Caco-2 (cell line): Measurements from ENCODE around the gene ATP8B1. TPM values are rescaled to one million over a fixed set of nuclear protein-coding genes. Genes with fewer than 3 reads are reported as not detected.

Experiments
- BruUV-seq: library from RNA; stranded (reverse); fragments of 400-500 nt; replicated peaks from 2 replicates; lab custom pipeline; 2021; lab: Mats Ljungman, UMichigan
- CTCF ChIA-PET: fragments of 300-600 bp; sonication (Branson Sonifier 250); formaldehyde crosslinking; loops from one replicate; lab custom pipeline; 2022; ENCODE audit warnings: antibody characterized with exemption; lab: Charles Lee
- POLR2A ChIA-PET: fragments of 300-600 bp; sonication (Branson Sonifier 250); formaldehyde crosslinking; loops from one replicate; lab custom pipeline; 2022; ENCODE audit warnings: antibody characterized with exemption; lab: Charles Lee
- DNase-seq, 2 experiments: peaks; one replicate each; pipeline versions ENCODE4 v3.0.0 to v3.0.0-alpha.2; 2020 to 2022
- H3K27me3 ChIP-seq: replicated peaks from 2 replicates; pipeline ENCODE4 v1.6.0; 2011; ENCODE audit warnings: low read length; ENCODE audit not compliant: control insufficient read depth, insufficient read depth
- H3K36me3 ChIP-seq: 2 replicates; pipeline ENCODE4 v1.5.1; 2011; ENCODE audit warnings: low read length; ENCODE audit not compliant: control insufficient read depth, insufficient read depth
- H3K4me1 ChIP-seq: fragments of 250-450 bp; sonication (Bioruptor Pico); 2 replicates; pipeline ENCODE4 v1.5.1; 2020; ENCODE audit warnings: mild to moderate bottlenecking
- H3K4me3 ChIP-seq: 2 replicates; pipeline ENCODE4 v1.5.1; 2011; ENCODE audit warnings: low read depth, mild to moderate bottlenecking, control low read depth, low read length
- H3K9me3 ChIP-seq: fragments of 250-450 bp; sonication (Bioruptor Pico); 2 replicates; pipeline ENCODE4 v1.5.1; 2020; ENCODE audit warnings: mild to moderate bottlenecking, moderate library complexity
- H3K27ac Mint-ChIP-seq: one replicate; pipeline ENCODE4 v1.8.0; 2022; ENCODE audit warnings: mixed read lengths; ENCODE audit not compliant: unreplicated experiment
- H3K27me3 Mint-ChIP-seq: one replicate; pipeline ENCODE4 v1.8.0; 2022; ENCODE audit warnings: mixed read lengths; ENCODE audit not compliant: insufficient read depth, unreplicated experiment
- H3K36me3 Mint-ChIP-seq: one replicate; pipeline ENCODE4 v1.8.0; 2022; ENCODE audit warnings: mild to moderate bottlenecking, mixed read lengths; ENCODE audit not compliant: insufficient read depth, unreplicated experiment
- H3K4me1 Mint-ChIP-seq: one replicate; pipeline ENCODE4 v1.8.0; 2022; ENCODE audit warnings: low read depth, mixed read lengths; ENCODE audit not compliant: unreplicated experiment
- H3K4me3 Mint-ChIP-seq: one replicate; pipeline ENCODE4 v1.8.0; 2022; ENCODE audit warnings: mild to moderate bottlenecking, moderate library complexity, mixed read lengths; ENCODE audit not compliant: unreplicated experiment
- H3K9me3 Mint-ChIP-seq: one replicate; pipeline ENCODE4 v1.8.0; 2022; ENCODE audit warnings: mixed read lengths; ENCODE audit not compliant: unreplicated experiment
- intact Hi-C: fragments of 100-400 bp; cut with micrococcal nuclease; formaldehyde crosslinking; loops from one replicate; pipeline ENCODE4 v1.10.0; 2022; ENCODE audit not compliant: unreplicated experiment
- total RNA-seq: library from RNA; stranded (reverse); gene quantifications from 2 replicates; pipeline ENCODE4 v1.2.3, GENCODE V29; 2022
- TF ChIP-seq, protein P1 (sequence below), 2 experiments: fragments of 200-600 bp in 1 of 2; IDR thresholded peaks; 1 replicate in 1 of 2; 2 replicates in 1 of 2; pipeline versions ENCODE4 v1.5.1 to v1.8.0; 2011 to 2022; ENCODE audit warnings: antibody characterized with exemption in 1 of 2, control low read depth in 1 of 2, inconsistent platforms in 1 of 2, low read depth in 1 of 2, low read length in 1 of 2, mild to moderate bottlenecking in 1 of 2, moderate library complexity in 1 of 2; ENCODE audit not compliant: insufficient read depth in 1 of 2, severe bottlenecking in 1 of 2, unreplicated experiment in 1 of 2

The ATP8B1 gene
- total RNA-seq, 1 experiment from 2014 or later = 31.6 TPM

DNA sequence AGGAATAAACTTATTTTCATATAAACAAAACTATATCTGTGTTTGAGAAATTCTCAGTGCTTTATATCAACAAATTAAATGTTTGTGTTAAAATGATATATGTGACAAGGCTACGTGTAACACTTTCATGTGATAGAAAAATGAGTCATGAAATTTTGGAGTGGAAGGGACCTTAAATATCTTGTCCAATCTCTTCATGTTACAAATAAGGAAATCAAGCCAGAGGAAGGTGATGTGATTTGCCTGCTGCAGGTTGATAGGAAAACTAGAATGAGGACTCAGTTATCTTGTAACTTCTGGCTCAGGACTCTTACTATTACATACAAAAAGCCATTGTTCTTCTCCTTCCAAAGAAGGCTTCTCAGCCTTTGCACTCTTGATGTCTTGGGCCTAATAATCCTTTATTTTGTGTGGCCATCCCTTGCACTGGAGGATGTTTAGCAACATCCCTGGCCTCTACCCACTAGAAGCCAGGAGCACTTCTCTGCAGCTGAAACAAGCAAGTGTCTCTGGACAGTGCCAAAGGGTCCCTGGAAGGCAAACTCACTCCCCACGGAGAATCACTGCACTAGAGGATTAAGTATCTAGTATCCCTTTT lies 138.4 kb downstream of the ATP8B1 start:
- DNase-seq = no peak
- H3K36me3 ChIP-seq = no peaks in the 10 kb centered on the region
- ChIA-PET CTCF (no interaction called here), POLR2A (no interaction called here)
- BruUV-seq = no TSS peak
- no peaks in the 10 kb centered on the region for H3K4me1 ChIP-seq
- H3K9me3 ChIP-seq = no peaks in the 10 kb centered on the region
- Mint-ChIP-seq H3K4me1 (no peaks in the 10 kb centered on the region), H3K36me3 (peaks cover 45% of the 10 kb centered on the region), H3K27me3 (no peaks in the 10 kb centered on the region), H3K9me3 (no peaks in the 10 kb centered on the region), H3K4me3 (no peak overlapping the region), H3K27ac (no peak overlapping the region)
- H3K4me3 ChIP-seq = no peak overlapping the region
- no peaks in the 10 kb centered on the region for H3K27me3 ChIP-seq
- intact Hi-C loops = no loop called here
- TF ChIP-seq, protein P1, sequence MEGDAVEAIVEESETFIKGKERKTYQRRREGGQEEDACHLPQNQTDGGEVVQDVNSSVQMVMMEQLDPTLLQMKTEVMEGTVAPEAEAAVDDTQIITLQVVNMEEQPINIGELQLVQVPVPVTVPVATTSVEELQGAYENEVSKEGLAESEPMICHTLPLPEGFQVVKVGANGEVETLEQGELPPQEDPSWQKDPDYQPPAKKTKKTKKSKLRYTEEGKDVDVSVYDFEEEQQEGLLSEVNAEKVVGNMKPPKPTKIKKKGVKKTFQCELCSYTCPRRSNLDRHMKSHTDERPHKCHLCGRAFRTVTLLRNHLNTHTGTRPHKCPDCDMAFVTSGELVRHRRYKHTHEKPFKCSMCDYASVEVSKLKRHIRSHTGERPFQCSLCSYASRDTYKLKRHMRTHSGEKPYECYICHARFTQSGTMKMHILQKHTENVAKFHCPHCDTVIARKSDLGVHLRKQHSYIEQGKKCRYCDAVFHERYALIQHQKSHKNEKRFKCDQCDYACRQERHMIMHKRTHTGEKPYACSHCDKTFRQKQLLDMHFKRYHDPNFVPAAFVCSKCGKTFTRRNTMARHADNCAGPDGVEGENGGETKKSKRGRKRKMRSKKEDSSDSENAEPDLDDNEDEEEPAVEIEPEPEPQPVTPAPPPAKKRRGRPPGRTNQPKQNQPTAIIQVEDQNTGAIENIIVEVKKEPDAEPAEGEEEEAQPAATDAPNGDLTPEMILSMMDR (IDR thresholded peaks at IDR 0.05; ENCODE audit: insufficient read depth in 1 of 2, low read depth in 1 of 2, low read length in 1 of 2, severe bottlenecking in 1 of 2, unreplicated experiment in 1 of 2) = no peak

DNA sequence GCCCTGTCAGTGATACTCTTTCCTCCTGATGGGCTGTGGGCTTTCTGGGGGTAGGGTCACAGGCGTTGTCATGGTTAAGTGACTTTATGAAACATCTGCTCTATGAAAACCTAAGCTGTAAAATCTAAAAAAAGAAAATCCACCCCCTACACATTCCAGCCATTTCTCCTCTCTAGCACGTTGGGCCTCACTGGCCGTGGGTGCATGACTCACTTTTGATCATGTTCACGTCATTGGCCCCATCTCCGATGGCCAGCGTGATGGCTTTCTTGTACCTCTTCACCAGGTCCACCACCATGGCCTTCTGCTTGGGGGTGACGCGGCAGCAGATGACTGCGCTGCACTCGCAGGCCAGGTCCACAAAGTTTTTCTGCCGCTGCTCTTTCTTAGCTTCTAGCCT lies 142.2 kb downstream of the ATP8B1 start:
- CTCF ChIA-PET = no interaction called here
- TF ChIP-seq, protein P1 (IDR thresholded peaks at IDR 0.05; ENCODE audit: insufficient read depth in 1 of 2, low read depth in 1 of 2, low read length in 1 of 2, severe bottlenecking in 1 of 2, unreplicated experiment in 1 of 2) = no peak
- H3K27me3 Mint-ChIP-seq = no peaks in the 10 kb centered on the region
- no peaks in the 10 kb centered on the region for H3K36me3 ChIP-seq
- no peaks in the 10 kb centered on the region for H3K4me1 ChIP-seq
- H3K4me3 Mint-ChIP-seq = no peak overlapping the region
- intact Hi-C loops = no loop called here
- no TSS peak for BruUV-seq
- POLR2A ChIA-PET = no interaction called here
- peaks cover 50% of the 10 kb centered on the region for H3K36me3 Mint-ChIP-seq
- no peak for DNase-seq
- no peak overlapping the region for H3K27ac Mint-ChIP-seq
- no peaks in the 10 kb centered on the region for H3K27me3 ChIP-seq
- no peaks in the 10 kb centered on the region for H3K9me3 Mint-ChIP-seq
- no peak overlapping the region for H3K4me3 ChIP-seq
- H3K9me3 ChIP-seq = no peaks in the 10 kb centered on the region
- H3K4me1 Mint-ChIP-seq = no peaks in the 10 kb centered on the region

DNA sequence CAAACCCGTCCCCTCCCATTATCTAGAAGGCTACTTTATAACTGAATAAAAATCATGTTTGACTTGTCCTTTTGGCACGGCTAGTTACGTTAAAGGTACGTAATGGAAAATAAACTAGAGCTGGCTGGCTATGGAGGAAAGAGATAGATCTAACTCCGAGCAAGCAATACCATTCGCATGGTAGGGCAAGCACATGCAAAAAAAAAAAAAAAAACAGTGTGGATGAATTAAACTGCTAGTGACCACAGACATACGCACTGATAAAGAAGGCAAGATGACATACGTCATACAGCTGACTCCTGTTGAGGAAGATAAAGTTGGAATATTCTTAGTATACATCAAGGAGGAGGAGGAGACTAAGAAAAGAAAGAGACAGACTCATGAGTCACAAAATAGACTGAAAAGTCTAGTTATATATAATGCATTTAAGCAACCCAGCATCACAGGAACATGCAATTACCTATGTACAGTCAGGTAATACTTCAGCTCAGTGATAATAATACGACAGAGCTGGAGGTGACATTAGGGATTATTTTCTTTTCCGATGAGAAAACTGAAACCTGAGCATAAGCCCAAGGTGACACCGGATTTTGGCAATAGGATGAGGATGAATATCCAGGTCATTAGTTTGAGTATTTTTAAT lies 143.5 kb downstream of the ATP8B1 start:
- no peak for DNase-seq
- TF ChIP-seq, protein P1 (IDR thresholded peaks at IDR 0.05; ENCODE audit: insufficient read depth in 1 of 2, low read depth in 1 of 2, low read length in 1 of 2, severe bottlenecking in 1 of 2, unreplicated experiment in 1 of 2) = no peak
- Mint-ChIP-seq H3K4me3 (no peak overlapping the region), H3K4me1 (no peaks in the 10 kb centered on the region), H3K9me3 (no peaks in the 10 kb centered on the region), H3K27ac (no peak overlapping the region), H3K36me3 (peaks cover 57% of the 10 kb centered on the region), H3K27me3 (no peaks in the 10 kb centered on the region)
- peaks cover 2% of the 10 kb centered on the region; the same call in 1 of the 2 replicates for H3K36me3 ChIP-seq
- ChIA-PET POLR2A (no interaction called here), CTCF (no interaction called here)
- intact Hi-C loops = no loop called here
- H3K4me3 ChIP-seq = no peak overlapping the region
- BruUV-seq = no TSS peak
- no peaks in the 10 kb centered on the region for H3K9me3 ChIP-seq
- no peaks in the 10 kb centered on the region for H3K4me1 ChIP-seq
- no peaks in the 10 kb centered on the region for H3K27me3 ChIP-seq
